Measurements from ENCODE around the gene BNIPL.

BNIPL gene

DNA sequence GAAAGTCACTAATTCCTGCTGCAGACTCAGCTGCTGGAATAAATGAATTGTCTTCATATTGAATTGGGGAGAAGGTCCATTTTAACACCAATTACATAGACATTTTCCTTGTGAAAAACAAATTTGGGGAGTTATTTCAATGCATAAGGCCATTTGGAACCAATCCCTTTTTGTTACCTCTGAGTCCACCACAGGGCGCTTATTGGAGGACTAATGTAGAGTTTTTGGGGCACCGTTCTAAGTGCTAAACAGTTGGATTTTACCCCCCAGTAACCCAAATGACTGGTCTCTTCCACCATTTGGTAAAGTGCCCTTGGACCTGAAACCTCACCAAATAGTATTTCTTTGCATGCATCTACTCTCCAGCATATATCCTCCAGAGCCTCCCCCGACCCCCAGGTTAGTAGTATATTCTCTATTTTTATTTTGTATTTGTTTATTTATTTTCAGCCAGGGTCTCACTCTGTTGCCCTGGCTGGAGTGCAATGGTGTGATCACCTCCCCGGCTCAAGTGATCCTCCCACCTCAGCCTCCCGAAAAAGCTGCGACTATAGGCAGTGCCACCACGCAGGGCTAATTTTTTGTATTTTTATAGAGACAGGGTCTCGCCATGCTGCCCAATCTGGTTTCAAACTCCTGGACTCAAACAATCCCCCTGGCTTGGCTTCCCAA lies 26.6 kb upstream of the BNIPL start:
- no peak for DNase-seq (ENCODE audit: low spot score)

GRCh38 chr1:151010346-151010726 lies 26.1 kb upstream of the BNIPL start:
- DNase-seq (ENCODE audit: low spot score): no peak

GRCh38 chr1:151011154-151011850 lies 25.1 kb upstream of the BNIPL start:
- DNase-seq (ENCODE audit: low spot score): no peak

- no peak for DNase-seq (ENCODE audit: low spot score)
Observed at GRCh38 chr1:151012684-151013471, 23.5 kb upstream of the BNIPL start.

GRCh38 chr1:151013518-151013917 lies 22.9 kb upstream of the BNIPL start:
- peak; percentile 63 for DNase-seq (ENCODE audit: low spot score)

DNA sequence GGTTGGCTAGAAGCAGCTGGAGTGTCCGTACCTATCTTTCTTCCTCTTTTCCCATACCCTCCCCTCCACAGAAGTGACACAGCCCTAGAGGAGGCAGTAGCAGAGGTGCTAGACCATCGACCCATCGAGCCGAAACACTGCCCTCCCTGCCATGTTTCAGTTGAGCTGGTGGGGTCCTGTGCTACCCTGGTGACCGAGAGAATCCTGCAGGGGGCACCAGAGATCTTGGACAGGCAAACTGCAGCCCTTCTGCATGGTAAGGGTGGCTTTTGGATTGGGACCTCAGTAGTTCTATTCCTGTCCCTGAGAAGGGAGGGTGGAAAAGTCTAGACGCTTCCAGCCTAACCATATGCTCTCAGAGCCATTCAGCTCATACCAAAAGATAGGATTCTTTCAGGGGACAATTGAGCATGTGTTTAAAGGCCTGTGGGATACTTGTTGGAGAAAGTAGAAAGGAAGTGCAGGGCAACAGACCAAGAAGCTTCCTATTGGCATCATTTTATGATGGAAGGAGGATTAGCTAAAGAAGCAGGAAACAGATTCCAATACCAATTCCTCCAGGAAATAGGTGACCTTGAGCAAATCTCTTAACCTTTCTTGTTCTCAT lies 11.7 kb upstream of the BNIPL start:
- DNase-seq (ENCODE audit: low spot score): peak; percentile 81

GRCh38 chr1:151026460-151026859 lies 9.9 kb upstream of the BNIPL start:
- no peak for DNase-seq (ENCODE audit: low spot score)

GRCh38 chr1:151032164-151032563 lies 4.2 kb upstream of the BNIPL start:
- DNase-seq (ENCODE audit: low spot score): no peak

- DNase-seq (ENCODE audit: low spot score): no peak
Observed at GRCh38 chr1:151035167-151035566, 1.2 kb upstream of the BNIPL start.

DNA sequence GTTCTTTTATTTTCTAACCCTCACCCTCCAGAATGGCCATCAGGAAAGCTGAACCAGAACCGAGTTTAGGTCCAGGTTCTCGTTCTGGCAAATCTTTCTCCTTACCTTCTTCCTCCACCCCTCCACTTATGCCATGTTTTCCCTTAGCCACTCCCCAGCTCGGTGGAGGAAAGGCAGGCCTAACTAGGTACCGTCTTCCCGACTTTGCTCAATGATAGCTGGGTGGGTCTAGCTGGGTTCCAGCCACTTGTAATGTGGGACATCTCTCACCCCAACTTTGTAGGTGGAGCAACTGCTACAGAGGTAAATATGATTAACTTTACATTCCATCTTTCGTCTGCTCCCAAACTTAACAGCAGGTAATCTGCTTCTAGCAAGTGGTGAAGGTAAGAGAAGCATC lies 646 bp downstream of the BNIPL start:
- no peak for DNase-seq (ENCODE audit: low spot score)

DNA sequence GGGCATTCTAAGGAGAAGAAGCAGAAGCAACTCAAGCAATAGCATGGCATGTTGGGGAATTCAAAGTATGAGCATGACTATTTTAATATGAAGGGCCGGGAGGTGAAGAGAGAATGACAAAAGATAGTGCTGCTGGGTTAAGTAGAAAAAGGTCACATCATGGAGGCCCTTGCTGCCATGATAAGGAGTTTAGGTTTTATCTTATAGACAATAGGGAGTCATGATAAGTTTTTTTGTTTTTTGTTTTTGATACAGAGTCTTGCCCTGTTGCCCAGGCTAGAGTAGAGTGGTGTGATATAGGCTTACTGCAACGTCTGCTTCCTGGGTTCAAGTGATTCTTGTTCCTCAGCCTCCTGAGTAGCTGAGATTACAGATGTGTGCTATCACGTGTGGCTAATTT lies 3.1 kb downstream of the BNIPL start:
- no peak for DNase-seq (ENCODE audit: low spot score)

DNA sequence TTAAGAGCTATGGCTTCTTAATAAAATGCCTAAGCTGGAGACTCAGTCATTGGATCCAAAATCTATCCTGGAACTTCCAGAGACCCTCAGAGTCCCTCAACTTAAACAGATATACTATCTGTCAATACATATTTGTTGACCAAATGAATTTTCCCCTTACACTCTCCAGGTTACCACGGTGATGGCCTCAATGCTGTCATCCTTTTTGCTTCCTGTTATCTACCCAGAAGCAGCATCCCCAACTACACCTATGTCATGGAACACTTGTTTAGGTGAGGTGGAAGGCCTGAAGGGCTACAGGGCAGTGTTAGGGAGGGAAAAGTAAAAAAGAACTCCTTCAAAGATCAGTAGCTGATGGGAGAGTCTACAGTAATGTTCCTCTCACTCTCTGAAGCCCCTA lies 6.8 kb downstream of the BNIPL start:
- DNase-seq (ENCODE audit: low spot score): no peak

GRCh38 chr1:151047591-151047924 lies 11.2 kb downstream of the BNIPL start, which contains the start of gene C1orf56:
Gene C1orf56 (plus strand): TSS chr1:151047751. CDS start chr1:151047848, 97 bp downstream.
- no peak for DNase-seq (ENCODE audit: low spot score)

DNA sequence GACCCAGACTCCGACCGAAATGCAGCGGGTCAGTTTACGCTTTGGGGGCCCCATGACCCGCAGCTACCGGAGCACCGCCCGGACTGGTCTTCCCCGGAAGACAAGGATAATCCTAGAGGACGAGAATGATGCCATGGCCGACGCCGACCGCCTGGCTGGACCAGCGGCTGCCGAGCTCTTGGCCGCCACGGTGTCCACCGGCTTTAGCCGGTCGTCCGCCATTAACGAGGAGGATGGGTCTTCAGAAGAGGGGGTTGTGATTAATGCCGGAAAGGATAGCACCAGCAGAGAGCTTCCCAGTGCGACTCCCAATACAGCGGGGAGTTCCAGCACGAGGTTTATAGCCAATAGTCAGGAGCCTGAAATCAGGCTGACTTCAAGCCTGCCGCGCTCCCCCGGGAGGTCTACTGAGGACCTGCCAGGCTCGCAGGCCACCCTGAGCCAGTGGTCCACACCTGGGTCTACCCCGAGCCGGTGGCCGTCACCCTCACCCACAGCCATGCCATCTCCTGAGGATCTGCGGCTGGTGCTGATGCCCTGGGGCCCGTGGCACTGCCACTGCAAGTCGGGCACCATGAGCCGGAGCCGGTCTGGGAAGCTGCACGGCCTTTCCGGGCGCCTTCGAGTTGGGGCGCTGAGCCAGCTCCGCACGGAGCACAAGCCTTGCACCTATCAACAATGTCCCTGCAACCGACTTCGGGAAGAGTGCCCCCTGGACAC lies 11.7 kb downstream of the BNIPL start:
- DNase-seq (ENCODE audit: low spot score): peak; percentile 55

- DNase-seq (ENCODE audit: low spot score): no peak
Observed at GRCh38 chr1:151048645-151049032, 12.3 kb downstream of the BNIPL start.

DNA sequence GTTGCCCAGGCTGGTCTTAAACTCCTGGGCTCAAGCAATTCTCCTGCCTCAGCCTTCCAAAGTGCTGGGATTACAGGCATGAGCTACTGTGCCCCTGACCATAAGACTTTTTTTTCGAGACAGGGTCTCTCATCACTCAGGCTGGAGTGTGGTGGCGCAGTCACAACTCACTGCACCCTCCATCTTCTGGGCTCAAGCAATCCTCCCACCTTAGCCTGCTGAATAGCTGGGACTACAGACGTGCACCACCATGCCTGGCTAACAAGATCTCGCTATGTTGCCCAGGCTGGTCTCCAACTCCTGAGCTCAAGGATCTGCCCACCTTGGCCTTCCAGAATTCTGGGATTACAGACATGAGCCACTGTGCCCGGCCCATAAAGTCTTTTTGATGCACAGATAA lies 13.1 kb downstream of the BNIPL start:
- no peak for DNase-seq (ENCODE audit: low spot score)

DNA sequence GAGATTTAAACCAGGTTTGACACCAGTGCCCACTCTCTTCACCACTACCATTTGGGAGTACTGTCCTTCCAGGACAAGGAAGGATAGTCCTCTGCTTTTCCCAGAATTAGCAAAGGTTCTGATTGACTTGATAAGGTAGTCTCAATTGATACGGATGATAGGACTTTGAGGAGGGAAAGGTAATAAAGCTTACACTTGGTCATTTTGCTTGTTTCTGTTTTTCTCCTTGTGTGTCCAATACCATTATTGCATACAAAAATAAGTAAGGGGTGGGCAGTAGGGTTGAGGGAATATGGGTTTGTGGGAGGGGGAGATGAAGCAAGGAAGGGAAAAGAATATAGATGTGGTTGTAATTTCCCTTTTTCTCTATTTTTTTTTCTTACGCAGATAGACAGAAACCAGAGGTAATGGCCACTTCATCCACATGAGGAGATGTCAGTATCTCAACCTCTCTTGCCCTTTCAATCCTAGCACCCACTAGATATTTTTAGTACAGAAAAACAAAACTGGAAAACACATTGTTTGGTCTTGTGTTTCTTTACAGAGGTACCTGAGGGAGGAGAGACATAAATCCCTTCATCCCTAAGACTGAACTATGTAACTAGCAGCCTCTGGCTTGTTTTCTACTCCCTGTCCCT lies 13.8 kb downstream of the BNIPL start:
- no peak for DNase-seq (ENCODE audit: low spot score)

- DNase-seq (ENCODE audit: low spot score): no peak
Observed at GRCh38 chr1:151051356-151052009, 15.1 kb downstream of the BNIPL start.

DNA sequence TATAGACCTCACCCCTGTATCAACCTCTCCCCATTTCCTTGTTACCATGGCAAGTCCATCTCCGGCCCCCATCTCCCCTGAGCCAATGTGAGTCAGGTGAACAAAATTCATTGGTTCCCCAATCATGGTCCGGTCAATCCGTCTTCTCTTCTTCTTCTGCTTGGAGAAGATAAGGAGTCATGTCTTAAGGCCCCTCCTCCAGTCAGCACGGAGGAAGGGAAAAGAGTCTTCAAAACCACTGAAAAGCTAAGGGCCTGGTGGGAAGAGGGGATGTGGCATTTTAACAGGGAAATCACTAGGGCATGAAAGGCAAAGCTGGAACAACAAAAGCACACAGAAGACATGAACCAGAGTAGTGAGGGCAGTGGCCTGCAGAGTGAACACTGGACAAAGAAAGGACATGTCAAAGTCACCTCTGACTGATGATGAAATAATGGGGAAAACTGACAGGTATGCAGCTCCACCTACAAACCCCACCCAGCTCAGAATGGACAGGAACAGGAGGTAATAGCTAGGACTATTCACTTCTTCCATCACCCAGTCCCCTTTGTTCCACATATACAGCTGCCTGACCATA lies 18.7 kb downstream of the BNIPL start:
- no peak for DNase-seq (ENCODE audit: low spot score)

DNA sequence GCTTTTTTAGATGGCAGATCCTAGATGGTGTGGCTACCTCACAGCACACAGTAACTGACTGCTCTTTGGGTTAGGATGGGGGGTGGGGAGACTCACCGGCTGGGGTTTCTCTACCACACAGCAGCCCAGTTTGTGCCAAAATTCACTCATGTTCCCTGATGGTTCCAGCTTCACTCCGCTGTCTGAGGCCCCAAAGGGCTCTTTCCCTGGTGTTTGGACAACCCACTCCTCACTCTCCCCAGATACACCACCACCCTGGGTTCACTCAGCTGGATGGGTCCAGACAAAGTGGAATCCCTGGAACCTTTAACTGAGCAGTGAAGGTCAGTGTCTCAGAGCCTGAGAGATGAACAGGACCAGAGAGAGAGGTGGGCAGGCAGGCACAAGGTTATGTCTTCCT lies 19.2 kb downstream of the BNIPL start:
- DNase-seq (ENCODE audit: low spot score): no peak

DNA sequence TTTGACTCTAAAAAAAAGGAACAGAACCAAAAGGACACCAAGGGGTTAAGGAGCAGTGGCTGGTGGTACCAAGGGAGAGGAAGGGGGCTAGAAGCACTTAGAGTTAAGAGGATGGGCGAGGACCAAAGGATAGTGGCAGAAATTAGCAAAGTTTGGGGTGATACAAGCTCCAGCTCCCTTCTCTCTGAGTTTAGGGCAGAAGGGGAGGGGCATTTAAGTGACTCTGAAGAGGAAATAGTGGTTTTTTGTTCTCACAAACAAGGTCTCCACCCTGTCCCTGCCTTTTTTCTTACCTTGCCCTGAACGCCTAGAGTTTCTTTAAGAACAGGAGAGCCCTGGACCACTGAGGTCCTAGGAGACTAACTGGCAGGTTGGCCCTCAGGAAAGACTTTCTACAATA lies 19.8 kb downstream of the BNIPL start:
- no peak for DNase-seq (ENCODE audit: low spot score)

Measured in hematopoietic multipotent progenitor cell treated with erythropoietin and hydrocortisone succinate and interleukin-3 and kit ligand, for 17 days (in vitro differentiated cells).